ENCODE results near the gene UVRAG. TPM values are rescaled to one million over a fixed set of nuclear protein-coding genes. Genes with fewer than 3 reads are reported as not detected.

The UVRAG gene
- total RNA-seq, 1 donor from 2014 or later = 17.8 TPM

- H3K9me3 Mint-ChIP-seq (ENCODE audit: unreplicated experiment) = no peaks in the 10 kb centered on the region
- no peak overlapping the region for H3K27ac Mint-ChIP-seq (ENCODE audit: unreplicated experiment)
- H3K36me3 Mint-ChIP-seq (ENCODE audit: unreplicated experiment) = no peaks in the 10 kb centered on the region
- H3K27me3 Mint-ChIP-seq (ENCODE audit: unreplicated experiment) = peaks cover 1% of the 10 kb centered on the region
- H3K4me1 Mint-ChIP-seq (ENCODE audit: low read depth, unreplicated experiment) = no peaks in the 10 kb centered on the region
- H3K4me3 Mint-ChIP-seq (ENCODE audit: unreplicated experiment) = no peak overlapping the region
- DNase-seq = no peak
- no peak for TF ChIP-seq CTCF (IDR thresholded peaks at IDR 0.05; ENCODE audit: partially characterized antibody, unreplicated experiment)
Observed at GRCh38 chr11:76141901-76142588, 327.0 kb downstream of the UVRAG start.

GRCh38 chr11:76143274-76143673 lies 328.3 kb downstream of the UVRAG start:
- H3K36me3 Mint-ChIP-seq (ENCODE audit: unreplicated experiment) = no peaks in the 10 kb centered on the region
- no peak for TF ChIP-seq CTCF (IDR thresholded peaks at IDR 0.05; ENCODE audit: partially characterized antibody, unreplicated experiment)
- no peak for DNase-seq
- peaks cover 1% of the 10 kb centered on the region for H3K27me3 Mint-ChIP-seq (ENCODE audit: unreplicated experiment)
- no peaks in the 10 kb centered on the region for H3K9me3 Mint-ChIP-seq (ENCODE audit: unreplicated experiment)
- H3K4me1 Mint-ChIP-seq (ENCODE audit: low read depth, unreplicated experiment) = no peaks in the 10 kb centered on the region
- no peak overlapping the region for H3K27ac Mint-ChIP-seq (ENCODE audit: unreplicated experiment)
- H3K4me3 Mint-ChIP-seq (ENCODE audit: unreplicated experiment) = no peak overlapping the region

GRCh38 chr11:76147106-76147740 lies 332.2 kb downstream of the UVRAG start:
- Mint-ChIP-seq H3K4me3 (ENCODE audit: unreplicated experiment) (no peak overlapping the region), H3K4me1 (ENCODE audit: low read depth, unreplicated experiment) (peaks cover 3% of the 10 kb centered on the region), H3K27ac (ENCODE audit: unreplicated experiment) (no peak overlapping the region), H3K36me3 (ENCODE audit: unreplicated experiment) (no peaks in the 10 kb centered on the region), H3K27me3 (ENCODE audit: unreplicated experiment) (peaks cover 6% of the 10 kb centered on the region), H3K9me3 (ENCODE audit: unreplicated experiment) (no peaks in the 10 kb centered on the region)
- DNase-seq = no peak
- TF ChIP-seq CTCF (IDR thresholded peaks at IDR 0.05; ENCODE audit: partially characterized antibody, unreplicated experiment) = no peak

- H3K4me1 Mint-ChIP-seq (ENCODE audit: low read depth, unreplicated experiment) = peaks cover 3% of the 10 kb centered on the region
- no peak for DNase-seq
- no peak overlapping the region for H3K27ac Mint-ChIP-seq (ENCODE audit: unreplicated experiment)
- no peaks in the 10 kb centered on the region for H3K36me3 Mint-ChIP-seq (ENCODE audit: unreplicated experiment)
- TF ChIP-seq CTCF (IDR thresholded peaks at IDR 0.05; ENCODE audit: partially characterized antibody, unreplicated experiment) = no peak
- no peak overlapping the region for H3K4me3 Mint-ChIP-seq (ENCODE audit: unreplicated experiment)
- peaks cover 8% of the 10 kb centered on the region for H3K27me3 Mint-ChIP-seq (ENCODE audit: unreplicated experiment)
- no peaks in the 10 kb centered on the region for H3K9me3 Mint-ChIP-seq (ENCODE audit: unreplicated experiment)
Observed at GRCh38 chr11:76148231-76148630, 333.2 kb downstream of the UVRAG start.

- Mint-ChIP-seq H3K36me3 (ENCODE audit: unreplicated experiment) (no peaks in the 10 kb centered on the region), H3K4me3 (ENCODE audit: unreplicated experiment) (no peak overlapping the region), H3K27ac (ENCODE audit: unreplicated experiment) (no peak overlapping the region), H3K9me3 (ENCODE audit: unreplicated experiment) (no peaks in the 10 kb centered on the region), H3K4me1 (ENCODE audit: low read depth, unreplicated experiment) (peaks cover 3% of the 10 kb centered on the region), H3K27me3 (ENCODE audit: unreplicated experiment) (peaks cover 10% of the 10 kb centered on the region)
- no peak for TF ChIP-seq CTCF (IDR thresholded peaks at IDR 0.05; ENCODE audit: partially characterized antibody, unreplicated experiment)
- no peak for DNase-seq
Observed at GRCh38 chr11:76148941-76149613, 334.1 kb downstream of the UVRAG start.

All from glutamatergic neuron (in vitro differentiated cells).